Measurements from ENCODE around the gene ZNF8. TPM values are rescaled to one million over a fixed set of nuclear protein-coding genes. Genes with fewer than 3 reads are reported as not detected.
"Not testable (repeated sequence)": the region's sequence is repeated elsewhere in the genome, so short reads cannot be mapped to it uniquely, and the experiment has no call there.

Gene ZNF8
- total and polyA plus RNA-seq, 2 of the 4 experiments (the other 2 are of a cell fraction), result 2.1 to 3.9 TPM

DNA sequence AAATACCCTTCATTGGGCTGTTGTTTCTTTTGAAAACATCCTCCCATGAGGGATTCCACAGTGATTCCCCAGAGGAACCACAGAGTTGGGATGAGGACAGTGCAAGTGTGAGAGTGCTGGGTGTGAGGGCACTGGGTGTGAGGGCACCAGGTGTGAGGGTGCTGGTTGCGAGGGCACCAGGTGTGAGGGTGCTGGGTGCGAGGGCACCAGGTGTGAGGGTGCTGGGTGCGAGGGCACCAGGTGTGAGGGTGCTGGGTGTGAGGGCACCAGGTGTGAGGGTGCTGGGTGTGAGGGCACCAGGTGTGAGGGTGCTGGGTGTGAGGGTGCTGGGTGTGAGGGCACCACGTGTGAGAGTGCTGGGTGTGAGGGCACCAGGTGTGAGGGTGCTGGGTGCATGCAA is 20.5 kb upstream of the ZNF8 start:
- H4K91ac ChIP-seq (ENCODE audit: insufficient read depth, low read depth, low read length); H3K4ac ChIP-seq (ENCODE audit: low read depth, low read length); H3K14ac ChIP-seq (replicated peaks; ENCODE audit: low read depth, low read length); H3K4me1 ChIP-seq (ENCODE audit: control insufficient read depth, insufficient read depth, low read length); BruUV-seq (replicated peaks); H3K23ac ChIP-seq (ENCODE audit: low read depth, low read length); H4K20me1 ChIP-seq (ENCODE audit: insufficient read depth, low read length); POLR2A ChIA-PET (ENCODE audit: unreplicated experiment); H2AFZ ChIP-seq (replicated peaks; ENCODE audit: low read length, poor library complexity); H2BK5ac ChIP-seq (ENCODE audit: low read depth, low read length, poor library complexity, severe bottlenecking); in situ Hi-C loops (cut with MboI; ENCODE audit: low sequenced_read_pairs); ATAC-seq (ENCODE audit: low read depth); H2AK5ac ChIP-seq (ENCODE audit: low read depth, low read length); H3K9ac ChIP-seq (ENCODE audit: low read depth, low read length); H4K8ac ChIP-seq (ENCODE audit: low read depth in 2 of 2, low read length in 2 of 2); H3K79me1 ChIP-seq (ENCODE audit: low read depth in 1 of 2, low read length in 2 of 2); CTCF ChIA-PET; H2BK20ac ChIP-seq (ENCODE audit: low read depth, low read length); H4K5ac ChIP-seq (ENCODE audit: low read depth, low read length); H3K4me2 ChIP-seq (ENCODE audit: low read depth, low read length); H3K18ac ChIP-seq (ENCODE audit: low read depth, low read length); H3K4me3 ChIP-seq (ENCODE audit: insufficient read depth, low read depth, low read length); H2AK9ac ChIP-seq (replicated peaks; ENCODE audit: low read depth, low read length, poor library complexity); H3K9me1 ChIP-seq (ENCODE audit: insufficient read depth, low read length); dilution Hi-C loops (cut with HindIII; ENCODE audit: low sequenced_read_pairs, unreplicated experiment); H3K56ac ChIP-seq (ENCODE audit: extremely low read depth, insufficient read depth, low read length); H2BK15ac ChIP-seq (ENCODE audit: low read depth, low read length); H3K27me3 ChIP-seq (ENCODE audit: control insufficient read depth, insufficient read depth, low read length); intact Hi-C loops (cut with micrococcal nuclease); H2BK120ac ChIP-seq (ENCODE audit: low read depth, low read length); DNase-seq; H3K27ac ChIP-seq (ENCODE audit: insufficient read depth, low read length): not testable (repeated sequence)
- Histone ChIP-seq H3K9me3 (ENCODE audit: control insufficient read depth, insufficient read depth, low read length) (peaks cover 97% of the 10 kb centered on the region), H3K36me3 (ENCODE audit: control insufficient read depth, insufficient read depth, low read length) (peaks cover 76% of the 10 kb centered on the region)
- 100% methylated on average over 1 of the region's 4 CpGs; no CpG with 5 or more reads in 1 of the 2 experiments for WGBS, 2 experiments (ENCODE audit: extremely low coverage in 2 of 2, insufficient read length in 1 of 2)
